ENCODE results near the gene PNKP.

- TF ChIP-seq EP300 (conservative IDR thresholded peaks at IDR 0.05; ENCODE audit: poor library complexity, severe bottlenecking) (no peak), REST (IDR thresholded peaks at IDR 0.05; ENCODE audit: borderline replicate concordance) (no peak), POLR2AphosphoS5 (IDR thresholded peaks at IDR 0.05) (no peak), CTCF (IDR thresholded peaks at IDR 0.05; ENCODE audit: poor library complexity, severe bottlenecking) (no peak), EZH2 (IDR thresholded peaks at IDR 0.05; ENCODE audit: borderline replicate concordance, insufficient read depth, low read length, poor library complexity, severe bottlenecking) (no peak), MXI1 (conservative IDR thresholded peaks at IDR 0.05; ENCODE audit: poor library complexity, severe bottlenecking) (no peak), TAF1 (IDR thresholded peaks at IDR 0.05; ENCODE audit: low read depth) (no peak), SMC3 (conservative IDR thresholded peaks at IDR 0.05; ENCODE audit: poor library complexity) (no peak), RAD21 (conservative IDR thresholded peaks at IDR 0.05) (no peak)
Observed at GRCh38 chr19:49870309-49870901, 3.0 kb upstream of the PNKP start.

Data from neural cell (in vitro differentiated cells).